ENCODE data around the gene KBTBD4. TPM values are rescaled to one million over a fixed set of nuclear protein-coding genes. Genes with fewer than 3 reads are reported as not detected.
A peak's percentile ranks its signal among the peaks of the same experiment; 100 is the strongest.

KBTBD4 gene
- polyA plus RNA-seq, 3 donors, result 2.8 to 16.9 (median 13.8) TPM

DNA sequence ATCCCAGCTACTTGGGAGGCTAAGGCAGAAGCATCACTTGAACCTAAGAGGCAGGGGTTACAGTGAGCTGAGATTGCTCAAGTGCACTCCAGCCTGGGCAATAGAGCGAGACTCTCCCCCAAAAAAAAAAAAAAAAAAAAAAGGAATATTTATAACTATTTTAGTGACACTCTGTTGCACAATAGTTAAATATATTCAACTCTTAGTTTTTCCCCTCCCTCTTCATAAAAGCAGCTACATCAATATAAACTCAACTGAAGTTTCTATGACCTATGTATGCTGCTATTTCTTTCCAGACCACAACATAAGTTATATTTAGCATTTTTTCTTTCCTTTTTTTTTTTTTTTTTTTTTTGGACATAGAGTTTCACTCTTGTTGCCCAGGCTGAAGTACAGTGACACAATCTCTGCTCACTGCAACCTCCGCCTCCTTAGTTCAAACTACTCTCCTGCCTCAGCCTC is 45.0 kb downstream of the KBTBD4 start:
- no peak overlapping the region for H3K4me3 Mint-ChIP-seq
- peak overlapping the region; percentile 57 to 61 for H3K27ac ChIP-seq (ENCODE audit: low read depth in 1 of 2, low read length in 2 of 2)
- peaks cover 31% of the 10 kb centered on the region for H3K4me1 Mint-ChIP-seq
- DNase-seq, result peak in 1 of 3 donors; percentile 37
- H3K27ac Mint-ChIP-seq, result peak overlapping the region; percentile 66 to 89 (median 82)
- H3K9me3 ChIP-seq (replicated peaks in 1 of 2; ENCODE audit: control insufficient read depth in 1 of 2, insufficient read depth in 1 of 2, low read length in 2 of 2), result no peaks in the 10 kb centered on the region
- peaks cover 100% of the 10 kb centered on the region for H3K79me2 ChIP-seq (ENCODE audit: insufficient read depth, low read length)
- H3K36me3 ChIP-seq (replicated peaks in 1 of 2; ENCODE audit: control insufficient read depth in 1 of 2, insufficient read depth in 2 of 2, low read length in 2 of 2), result peaks cover 16% of the 10 kb centered on the region in 2 donors
- H4K20me1 ChIP-seq (ENCODE audit: insufficient read depth, low read length), result peaks cover 100% of the 10 kb centered on the region
- no peak overlapping the region for H3K9ac ChIP-seq (ENCODE audit: insufficient read depth, low read length, poor library complexity, severe bottlenecking)
- H3K27me3 ChIP-seq (ENCODE audit: control insufficient read depth in 2 of 2, insufficient read depth in 2 of 2, low read length in 2 of 2), result no peaks in the 10 kb centered on the region
- H3K27me3 Mint-ChIP-seq (ENCODE audit: low read depth in 3 of 3), result peaks cover 0 to 1% (median 0%) of the 10 kb centered on the region in 3 donors
- H3K9me3 Mint-ChIP-seq, result no peaks in the 10 kb centered on the region
- no peak for TF ChIP-seq CTCF (IDR thresholded peaks at IDR 0.05)
- intact Hi-C loops (cut with micrococcal nuclease), result no loop called here
- H2AFZ ChIP-seq (ENCODE audit: insufficient read depth, low read depth, low read length, poor library complexity, severe bottlenecking), result no peak overlapping the region
- H3K4me2 ChIP-seq (replicated peaks; ENCODE audit: extremely low read depth, low read length, poor library complexity, severe bottlenecking), result no peak overlapping the region
- H3K36me3 Mint-ChIP-seq, result peaks cover 6 to 34% of the 10 kb centered on the region in 2 donors
- H3K4me1 ChIP-seq (ENCODE audit: control insufficient read depth in 1 of 2, insufficient read depth in 2 of 2, low read length in 2 of 2), result peaks cover 13 to 29% of the 10 kb centered on the region in 2 donors
- WGBS (ENCODE audit: insufficient coverage), result no CpG with 5 or more reads among the region's 2 CpGs
- no peak overlapping the region for H3K4me3 ChIP-seq (replicated peaks in 1 of 3; ENCODE audit: low read depth in 2 of 3, low read length in 3 of 3)

DNA sequence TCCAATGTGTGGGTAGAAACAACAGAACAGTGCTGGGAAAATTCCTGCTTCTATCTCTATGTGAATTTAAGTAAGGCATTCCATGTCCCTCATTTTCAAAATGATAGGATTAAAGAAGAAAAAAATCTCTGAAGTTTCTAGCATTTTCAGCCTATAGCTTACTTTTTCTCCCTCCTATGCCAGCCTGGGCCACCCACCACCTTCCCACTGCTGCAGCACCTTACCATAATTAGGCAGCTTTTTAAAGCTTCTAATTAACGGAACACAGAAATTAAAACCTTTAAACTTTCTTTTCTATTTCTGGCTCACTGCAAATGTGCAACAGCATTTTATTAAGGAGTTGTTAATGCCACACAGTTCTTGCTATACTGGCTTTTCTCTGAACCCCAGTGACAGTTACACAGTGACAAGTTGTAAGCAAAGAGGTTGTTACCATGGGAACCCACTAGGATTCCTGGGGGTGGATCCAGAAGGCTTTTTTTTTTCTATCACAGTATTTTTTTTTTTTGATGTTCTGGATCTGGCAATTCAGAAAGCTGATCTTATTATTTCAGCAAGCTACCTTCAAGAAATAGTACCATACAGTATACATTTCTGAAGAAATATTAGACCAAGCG is 46.1 kb downstream of the KBTBD4 start:
- no peaks in the 10 kb centered on the region for H3K9me3 ChIP-seq (replicated peaks in 1 of 2; ENCODE audit: control insufficient read depth in 1 of 2, insufficient read depth in 1 of 2, low read length in 2 of 2)
- peaks cover 6 to 41% of the 10 kb centered on the region in 2 donors for H3K36me3 Mint-ChIP-seq
- intact Hi-C loops (cut with micrococcal nuclease), result no loop called here
- H3K27me3 ChIP-seq (ENCODE audit: control insufficient read depth in 2 of 2, insufficient read depth in 2 of 2, low read length in 2 of 2), result no peaks in the 10 kb centered on the region
- H3K9ac ChIP-seq (ENCODE audit: insufficient read depth, low read length, poor library complexity, severe bottlenecking), result no peak overlapping the region
- no peak for TF ChIP-seq CTCF (IDR thresholded peaks at IDR 0.05)
- peak overlapping the region in 1 of 2 donors; percentile 61 for H3K27ac ChIP-seq (ENCODE audit: low read depth in 1 of 2, low read length in 2 of 2)
- H3K4me1 ChIP-seq (ENCODE audit: control insufficient read depth in 1 of 2, insufficient read depth in 2 of 2, low read length in 2 of 2), result peaks cover 13 to 29% of the 10 kb centered on the region in 2 donors
- peaks cover 31% of the 10 kb centered on the region for H3K4me1 Mint-ChIP-seq
- no peak overlapping the region for H2AFZ ChIP-seq (ENCODE audit: insufficient read depth, low read depth, low read length, poor library complexity, severe bottlenecking)
- peak overlapping the region in 6 of 7 donors; percentile 63 to 85 (median 74) for H3K27ac Mint-ChIP-seq
- H3K79me2 ChIP-seq (ENCODE audit: insufficient read depth, low read length), result peaks cover 100% of the 10 kb centered on the region
- H3K4me3 Mint-ChIP-seq, result no peak overlapping the region
- peaks cover 0 to 1% (median 0%) of the 10 kb centered on the region in 3 donors for H3K27me3 Mint-ChIP-seq (ENCODE audit: low read depth in 3 of 3)
- no peaks in the 10 kb centered on the region for H3K9me3 Mint-ChIP-seq
- WGBS (ENCODE audit: insufficient coverage), result 100% methylated on average over 1 of the region's 2 CpGs
- peaks cover 100% of the 10 kb centered on the region for H4K20me1 ChIP-seq (ENCODE audit: insufficient read depth, low read length)
- H3K4me2 ChIP-seq (replicated peaks; ENCODE audit: extremely low read depth, low read length, poor library complexity, severe bottlenecking), result no peak overlapping the region
- DNase-seq, result no peak
- no peak overlapping the region for H3K4me3 ChIP-seq (replicated peaks in 1 of 3; ENCODE audit: low read depth in 2 of 3, low read length in 3 of 3)
- peaks cover 16% of the 10 kb centered on the region in 2 donors for H3K36me3 ChIP-seq (replicated peaks in 1 of 2; ENCODE audit: control insufficient read depth in 1 of 2, insufficient read depth in 2 of 2, low read length in 2 of 2)
